NCI-H1930 (cell line): ENCODE results near the gene TSHZ2.
"Not testable (repeated sequence)": the region's sequence is repeated elsewhere in the genome, so short reads cannot be mapped to it uniquely, and the experiment has no call there.

Experiments used
- DNase-seq, 2 experiments: peaks; one replicate each; lab custom pipeline; 2025; lab: John Stamatoyannopoulos, UW

The TSHZ2 gene

GRCh38 chr20:52962183-52962582 is 10.0 kb upstream of the TSHZ2 start:
- no peak for DNase-seq

GRCh38 chr20:52963131-52963530 is 9.0 kb upstream of the TSHZ2 start:
- DNase-seq = no peak

DNA sequence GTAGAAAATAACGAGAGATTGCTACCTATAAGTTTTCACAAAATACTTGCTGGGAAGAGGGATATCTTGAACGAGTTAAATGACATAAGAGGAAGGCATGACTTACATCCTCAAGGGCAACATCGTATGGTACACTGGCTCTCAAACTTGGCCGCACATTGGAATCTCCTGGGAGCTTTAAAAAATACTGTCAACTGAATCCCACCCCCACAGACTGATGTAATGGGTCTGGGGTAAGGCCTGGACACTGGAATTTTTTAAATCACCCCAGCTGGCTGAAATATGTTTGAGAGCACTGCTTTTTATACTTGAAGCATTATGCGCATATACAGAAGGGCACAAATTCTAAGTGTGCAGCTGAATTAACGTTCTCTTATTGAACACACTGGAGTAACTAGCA is 8.0 kb upstream of the TSHZ2 start:
- DNase-seq = no peak

DNA sequence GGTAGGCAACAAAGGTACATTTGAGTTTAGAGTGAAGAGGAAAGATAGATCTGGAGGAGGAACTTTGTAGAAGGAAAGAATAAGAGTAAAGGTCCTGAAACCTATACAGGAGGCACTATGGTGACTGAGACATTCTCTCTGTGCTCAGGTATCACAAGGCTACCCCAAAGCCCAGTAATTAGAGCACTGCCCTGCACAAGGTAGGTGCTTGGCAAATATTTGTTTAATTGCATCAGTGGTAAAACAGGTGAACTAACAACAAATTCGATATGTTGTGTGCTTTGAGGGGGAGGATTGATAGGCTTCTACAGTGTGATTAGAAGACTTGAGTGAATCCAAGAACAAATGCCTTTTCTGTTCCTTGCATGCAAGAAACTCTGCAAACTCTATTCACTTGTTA is 6.8 kb upstream of the TSHZ2 start:
- DNase-seq = no peak

DNA sequence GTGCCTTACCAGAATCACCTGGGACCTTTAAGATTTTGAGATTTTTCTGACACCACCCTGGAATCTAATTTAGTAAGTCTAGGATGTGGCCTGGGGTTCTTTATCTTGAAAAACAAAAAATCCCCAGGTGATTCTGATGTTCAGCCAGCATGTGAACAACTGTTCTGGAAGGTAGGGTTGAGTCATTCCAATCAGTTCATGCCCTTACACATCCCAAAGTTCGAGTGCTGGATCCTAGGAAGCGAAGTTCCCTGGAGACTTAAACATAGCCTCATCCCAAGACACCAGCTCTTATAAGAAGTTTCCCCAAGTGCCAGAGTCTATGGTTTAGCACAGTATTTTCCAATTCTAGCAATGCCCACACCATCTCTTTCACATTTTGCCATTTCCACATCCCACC is 6.3 kb upstream of the TSHZ2 start:
- DNase-seq = no peak

DNA sequence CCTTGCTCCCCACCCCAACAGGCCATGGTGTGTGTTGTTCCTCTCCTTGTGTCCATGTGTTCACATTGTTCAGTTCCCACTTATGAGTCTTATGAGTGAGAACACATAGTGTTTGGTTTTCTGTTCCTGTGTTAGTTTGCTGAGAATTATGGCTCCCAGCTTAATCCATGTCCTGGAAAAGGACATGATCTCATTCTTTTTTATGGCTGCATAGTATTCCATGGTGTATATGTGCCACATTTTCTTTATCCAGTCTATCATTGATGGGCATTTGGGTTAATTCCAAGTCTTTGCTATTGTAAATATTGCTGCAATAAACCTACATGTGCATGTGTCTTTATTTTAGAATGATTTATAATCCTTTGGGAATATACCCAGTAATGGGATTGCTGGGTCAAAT is 5.6 kb upstream of the TSHZ2 start:
- DNase-seq = not testable (repeated sequence)

- DNase-seq = no peak
These were observed 514 bp upstream of the TSHZ2 start for GRCh38 chr20:52971498-52972189.

- DNase-seq = no peak
These were observed 1.0 kb downstream of the TSHZ2 start for GRCh38 chr20:52972965-52973819.

GRCh38 chr20:52974179-52974594 is 2.0 kb downstream of the TSHZ2 start:
- no peak for DNase-seq

DNA sequence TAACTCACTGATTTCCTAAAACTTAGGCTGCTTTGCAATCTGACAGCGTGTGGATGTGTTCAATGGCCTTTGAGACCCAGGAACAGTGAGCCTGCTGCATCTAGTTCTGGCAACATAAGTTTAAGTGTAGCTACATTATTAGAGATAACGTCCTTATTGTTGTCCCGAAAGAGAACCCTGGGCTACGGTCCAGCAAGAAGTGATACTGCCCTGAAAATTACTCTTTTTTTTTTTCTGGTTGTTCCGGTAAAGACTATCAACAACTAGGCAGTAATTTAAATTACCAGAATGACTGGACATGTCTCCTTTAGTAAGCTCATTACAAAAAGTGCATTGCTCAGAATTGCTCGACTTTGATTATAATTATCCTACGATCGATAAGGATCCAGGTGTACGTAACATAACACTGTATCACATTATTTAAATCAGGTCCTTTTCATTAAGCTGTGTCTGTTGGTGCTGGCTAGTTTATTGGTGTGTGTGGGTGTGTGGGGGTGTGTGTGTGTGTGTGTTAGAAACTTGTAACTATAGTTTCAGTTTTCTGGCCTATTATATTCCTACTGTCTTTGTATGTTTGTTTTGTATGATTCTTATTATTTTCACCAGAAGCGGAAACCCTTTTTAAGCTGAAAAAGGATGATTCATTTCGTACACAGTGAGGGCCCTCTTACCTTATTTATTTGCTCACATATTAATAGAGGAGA is 3.0 kb downstream of the TSHZ2 start:
- DNase-seq = no peak

GRCh38 chr20:52975803-52976531 is 3.8 kb downstream of the TSHZ2 start:
- no peak for DNase-seq

GRCh38 chr20:52978851-52979250 is 6.7 kb downstream of the TSHZ2 start:
- no peak for DNase-seq

DNA sequence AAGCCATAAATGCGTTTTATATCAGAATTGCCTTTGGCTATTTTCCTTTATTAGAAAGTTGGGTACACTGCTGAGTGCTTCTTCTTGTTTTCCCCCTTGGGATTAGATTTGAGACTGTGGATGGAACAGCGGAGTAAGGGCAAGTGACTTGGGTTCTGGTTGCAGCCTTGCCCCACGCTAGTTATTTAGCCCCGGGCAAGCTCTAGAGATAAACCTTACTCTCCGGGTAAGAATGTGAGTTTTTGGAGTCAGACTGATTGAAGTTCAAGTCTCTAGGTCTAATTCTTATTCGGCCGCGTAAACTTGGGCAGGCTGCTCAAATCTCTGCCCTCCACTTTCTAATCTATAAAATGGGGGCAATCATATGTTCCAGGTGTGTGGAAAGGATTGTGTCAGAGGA is 8.9 kb downstream of the TSHZ2 start:
- DNase-seq = no peak

GRCh38 chr20:52983726-52984450 is 11.7 kb downstream of the TSHZ2 start:
- no peak for DNase-seq

DNA sequence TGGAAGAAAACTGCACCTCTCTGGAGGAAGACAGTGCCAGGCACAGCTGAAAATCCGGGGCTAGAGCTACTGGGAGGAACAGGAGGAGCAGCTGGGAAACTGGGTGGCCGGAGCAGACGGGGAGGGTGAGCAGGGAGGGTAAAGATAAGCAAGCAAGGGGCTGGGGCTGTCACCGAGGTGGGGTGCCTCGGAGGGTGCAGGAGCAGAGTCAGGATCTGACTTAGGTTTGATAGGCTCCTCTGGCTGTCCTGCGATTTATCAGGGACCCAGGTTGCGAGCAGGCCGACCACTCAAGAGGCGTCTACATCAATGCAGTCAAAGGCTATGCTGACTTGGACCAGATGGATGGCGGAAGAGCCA is 12.3 kb downstream of the TSHZ2 start:
- no peak for DNase-seq

DNA sequence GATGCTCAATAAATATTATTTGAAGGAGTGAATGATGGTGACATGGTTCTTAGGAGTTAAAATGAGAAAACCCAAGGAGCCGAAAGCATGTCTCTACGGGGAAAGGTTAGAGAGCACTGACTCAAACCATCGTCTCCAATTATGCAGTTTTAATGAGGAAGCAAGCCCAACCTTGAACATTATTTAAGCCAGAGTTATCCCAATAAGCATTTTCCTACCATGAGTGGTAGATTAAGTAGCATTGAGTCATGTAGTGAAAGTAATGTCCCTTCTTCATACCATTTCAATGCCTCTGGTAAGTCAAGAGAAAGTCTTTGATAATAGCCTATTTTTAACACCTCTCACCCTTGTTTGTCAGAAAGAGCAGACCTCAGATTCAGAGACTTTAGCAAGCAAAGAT is 13.5 kb downstream of the TSHZ2 start:
- no peak for DNase-seq

GRCh38 chr20:52987295-52987694 is 15.1 kb downstream of the TSHZ2 start:
- DNase-seq = no peak

DNA sequence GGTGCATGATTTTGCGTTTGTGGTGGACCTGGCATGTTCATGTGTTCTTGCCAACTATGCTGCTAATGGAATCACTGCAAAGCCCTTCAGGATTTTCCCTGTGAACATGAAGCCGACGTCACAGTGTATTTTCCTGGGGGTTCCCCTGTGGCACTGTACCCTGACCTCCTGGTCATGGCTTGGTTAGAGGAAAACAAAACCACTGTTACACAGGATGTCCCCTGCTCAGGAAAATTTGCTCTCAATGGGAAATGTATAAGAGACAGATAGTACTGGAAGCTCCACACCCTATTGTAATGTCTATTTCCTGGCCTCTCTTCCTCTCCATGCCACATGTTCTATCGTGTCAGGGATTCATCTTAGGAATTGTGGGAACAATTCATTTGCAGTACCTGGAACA is 19.7 kb downstream of the TSHZ2 start:
- no peak for DNase-seq

DNA sequence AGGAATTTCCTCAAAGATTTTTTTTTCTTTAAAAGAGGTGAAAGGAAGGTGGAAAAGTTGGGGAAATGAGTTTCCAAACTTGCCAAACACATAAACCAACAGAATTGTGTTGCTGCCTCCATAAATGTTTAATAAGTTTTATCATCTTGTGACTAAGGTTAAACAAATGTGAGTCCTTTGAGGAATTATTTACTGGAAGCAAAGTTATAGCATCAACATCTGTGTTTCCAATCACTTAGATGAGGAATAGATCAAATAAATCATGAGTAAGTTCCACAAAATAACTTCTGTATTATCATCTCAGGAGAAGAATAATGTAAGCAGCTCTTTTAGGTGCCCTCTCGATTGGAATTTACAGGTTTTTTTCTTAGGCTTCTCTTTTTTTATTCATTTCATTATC is 20.5 kb downstream of the TSHZ2 start:
- DNase-seq = no peak

DNA sequence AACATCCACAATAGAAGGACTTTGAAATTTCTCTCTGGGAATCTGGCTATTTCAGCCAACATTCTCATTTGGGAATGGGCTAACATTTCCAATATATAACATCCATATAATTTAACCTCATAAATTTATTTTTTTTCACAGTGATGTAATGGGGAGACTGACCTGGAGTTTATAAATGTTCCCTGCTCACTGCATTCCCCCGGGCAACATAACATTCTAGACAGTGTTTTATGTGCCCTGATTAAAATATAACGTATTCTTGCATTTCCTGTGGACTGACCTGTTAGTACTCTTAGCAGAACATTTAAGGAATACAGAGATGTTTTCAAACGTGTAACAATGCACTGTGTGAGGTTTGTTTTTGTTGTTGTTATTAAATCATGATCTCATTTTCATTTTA is 20.9 kb downstream of the TSHZ2 start:
- DNase-seq = no peak

DNA sequence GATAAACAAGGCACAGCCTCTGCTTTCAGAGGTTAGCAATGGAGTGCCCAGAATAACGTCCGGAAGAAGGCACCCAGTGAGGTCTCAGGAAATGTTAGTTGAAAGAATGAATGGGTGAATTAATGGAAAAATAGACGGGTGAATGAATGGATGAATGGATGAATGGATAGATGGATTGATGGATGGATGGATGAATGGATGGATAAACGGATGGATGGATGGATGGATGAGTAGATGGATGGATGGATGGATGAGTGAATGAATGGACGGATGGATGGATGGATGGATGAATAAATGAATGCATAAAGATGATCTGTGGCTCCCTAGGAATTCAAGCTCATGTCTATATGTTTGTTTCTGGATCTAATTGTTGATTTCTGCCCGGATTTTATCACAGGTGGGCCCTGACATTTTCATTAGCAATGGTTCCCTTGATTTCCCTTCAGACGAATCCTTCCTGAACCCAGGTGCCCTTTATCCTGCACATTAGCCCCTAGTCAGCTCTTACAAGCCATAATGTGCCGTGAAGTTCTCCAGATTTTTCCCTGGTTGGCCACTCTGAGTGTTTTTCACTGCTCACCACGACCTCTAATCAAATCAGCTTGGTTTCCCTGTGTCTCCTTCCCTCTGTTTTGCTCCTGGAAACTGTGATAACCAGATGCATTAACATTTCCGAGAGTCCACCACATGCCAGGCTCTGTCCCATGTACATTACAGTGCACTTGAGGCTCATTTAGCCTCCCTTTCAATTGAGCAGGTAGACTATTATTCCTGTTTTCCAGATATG is 22.2 kb downstream of the TSHZ2 start:
- DNase-seq = no peak
